ENCODE data around the gene TMEM150B.

DNA sequence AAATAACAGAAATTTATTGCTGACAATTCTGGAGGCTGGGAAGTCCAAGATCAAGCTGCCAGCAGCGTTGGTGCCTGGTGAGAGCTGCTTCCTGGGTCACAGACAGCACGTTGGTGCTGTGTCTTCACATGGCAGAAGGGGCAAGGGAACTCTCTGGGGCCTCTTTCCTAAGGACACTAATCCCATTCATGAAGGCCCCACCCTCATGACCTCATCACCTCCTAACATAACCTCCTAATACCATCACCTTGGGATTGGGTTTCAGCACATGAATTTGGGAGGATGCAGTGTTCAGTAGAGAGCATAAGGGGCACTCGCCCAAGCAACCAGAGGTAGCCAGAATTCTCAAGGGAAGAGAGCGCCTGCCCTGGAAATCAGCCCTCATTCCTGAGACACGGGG lies 15.7 kb downstream of the TMEM150B start:
- TF ChIP-seq, protein P1, sequence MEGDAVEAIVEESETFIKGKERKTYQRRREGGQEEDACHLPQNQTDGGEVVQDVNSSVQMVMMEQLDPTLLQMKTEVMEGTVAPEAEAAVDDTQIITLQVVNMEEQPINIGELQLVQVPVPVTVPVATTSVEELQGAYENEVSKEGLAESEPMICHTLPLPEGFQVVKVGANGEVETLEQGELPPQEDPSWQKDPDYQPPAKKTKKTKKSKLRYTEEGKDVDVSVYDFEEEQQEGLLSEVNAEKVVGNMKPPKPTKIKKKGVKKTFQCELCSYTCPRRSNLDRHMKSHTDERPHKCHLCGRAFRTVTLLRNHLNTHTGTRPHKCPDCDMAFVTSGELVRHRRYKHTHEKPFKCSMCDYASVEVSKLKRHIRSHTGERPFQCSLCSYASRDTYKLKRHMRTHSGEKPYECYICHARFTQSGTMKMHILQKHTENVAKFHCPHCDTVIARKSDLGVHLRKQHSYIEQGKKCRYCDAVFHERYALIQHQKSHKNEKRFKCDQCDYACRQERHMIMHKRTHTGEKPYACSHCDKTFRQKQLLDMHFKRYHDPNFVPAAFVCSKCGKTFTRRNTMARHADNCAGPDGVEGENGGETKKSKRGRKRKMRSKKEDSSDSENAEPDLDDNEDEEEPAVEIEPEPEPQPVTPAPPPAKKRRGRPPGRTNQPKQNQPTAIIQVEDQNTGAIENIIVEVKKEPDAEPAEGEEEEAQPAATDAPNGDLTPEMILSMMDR (IDR thresholded peaks at IDR 0.05; ENCODE audit: borderline replicate concordance, extremely low read depth, low read length, poor library complexity, severe bottlenecking): no peak
- no peak for TF ChIP-seq EZH2 (IDR thresholded peaks at IDR 0.05; ENCODE audit: borderline replicate concordance, low read depth, low read length, severe bottlenecking)

Data from DND-41 (cell line).